ENCODE data around the gene FAM163B.

Gene FAM163B

GRCh38 chr9:133539991-133540697 is 69.0 kb downstream of the FAM163B start:
- DNase-seq = peak; percentile 48

GRCh38 chr9:133538851-133539833 is 70.0 kb downstream of the FAM163B start:
- DNase-seq = peak; percentile 28

GRCh38 chr9:133538176-133538575 is 71.0 kb downstream of the FAM163B start:
- no peak for DNase-seq

- DNase-seq = no peak
Measured at GRCh38 chr9:133537257-133537656, 71.9 kb downstream of the FAM163B start.

GRCh38 chr9:133536536-133536935 is 72.7 kb downstream of the FAM163B start:
- DNase-seq = no peak

- no peak for DNase-seq
Measured at GRCh38 chr9:133536080-133536479, 73.1 kb downstream of the FAM163B start.

- DNase-seq = no peak
Measured at GRCh38 chr9:133535306-133535877, 73.8 kb downstream of the FAM163B start.

- DNase-seq = no peak
Measured at GRCh38 chr9:133534346-133535291, 74.6 kb downstream of the FAM163B start, which contains the start of gene ADAMTSL2. ADAMTSL2 (plus strand) TSS chr9:133534704; CDS start chr9:133536713, 2,009 bp downstream.

- no peak for DNase-seq
Measured at GRCh38 chr9:133533857-133534256, 75.3 kb downstream of the FAM163B start.

- peak; percentile 61 for DNase-seq
Measured at GRCh38 chr9:133532937-133533668, 76.1 kb downstream of the FAM163B start.

- no peak for DNase-seq
Measured at GRCh38 chr9:133531293-133531692, 77.9 kb downstream of the FAM163B start.

GRCh38 chr9:133529874-133530273 is 79.3 kb downstream of the FAM163B start:
- DNase-seq = no peak

- DNase-seq = no peak
Measured at GRCh38 chr9:133529457-133529856, 79.7 kb downstream of the FAM163B start.

- DNase-seq = no peak
Measured at GRCh38 chr9:133528876-133529241, 80.3 kb downstream of the FAM163B start.

- DNase-seq = no peak
Measured at GRCh38 chr9:133528001-133528875, 81.0 kb downstream of the FAM163B start.

GRCh38 chr9:133527444-133527920 is 81.7 kb downstream of the FAM163B start:
- no peak for DNase-seq

All from suppressor macrophage treated with lipopolysaccharide for 4 hours (primary cell).